MV-4-11 (cell line): ENCODE measurements around the gene NAP1L5.

Experiments used
- DNase-seq: peaks from one replicate; lab custom pipeline; 2025; lab: John Stamatoyannopoulos, UW

Gene NAP1L5

DNA sequence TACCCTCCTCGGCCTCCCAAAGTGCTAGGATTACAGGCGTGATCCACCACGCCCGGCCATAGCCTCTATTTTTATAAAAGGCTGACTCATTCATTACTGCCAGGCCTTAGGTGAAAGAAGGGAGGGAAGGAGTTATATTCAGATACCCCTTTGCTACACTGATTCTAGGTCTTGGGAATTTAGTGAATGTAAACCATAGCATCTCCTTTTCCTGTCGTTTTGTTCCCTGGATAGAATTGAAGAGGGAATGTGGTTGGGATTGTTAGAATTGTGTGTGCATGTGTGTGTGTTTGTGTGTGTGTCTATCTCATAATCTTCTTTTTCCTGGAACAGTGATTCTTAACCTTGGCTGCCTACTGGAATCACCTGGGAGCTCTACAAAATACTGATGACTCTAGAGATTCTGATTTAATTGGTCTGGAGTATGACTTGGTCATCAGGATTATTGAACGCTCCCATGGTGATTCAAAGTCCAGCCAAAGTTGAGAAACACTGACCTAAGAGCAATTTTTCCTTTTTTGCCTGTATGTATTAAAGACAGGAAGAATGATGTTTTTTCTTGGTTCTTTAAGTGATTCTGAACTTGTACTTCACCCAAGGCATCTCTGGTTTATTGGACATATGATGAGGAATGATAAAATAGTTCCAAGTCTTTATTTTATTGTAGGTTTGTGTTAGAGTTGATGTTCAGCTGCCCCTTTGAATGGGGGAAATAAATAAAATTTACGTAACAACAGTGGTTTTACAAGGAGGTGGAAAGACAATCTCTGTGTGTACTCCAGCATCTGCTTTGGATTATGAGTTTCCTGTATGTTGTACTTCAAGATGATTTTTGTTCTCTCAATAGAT is 37.0 kb downstream of the NAP1L5 start:
- DNase-seq = no peak

DNA sequence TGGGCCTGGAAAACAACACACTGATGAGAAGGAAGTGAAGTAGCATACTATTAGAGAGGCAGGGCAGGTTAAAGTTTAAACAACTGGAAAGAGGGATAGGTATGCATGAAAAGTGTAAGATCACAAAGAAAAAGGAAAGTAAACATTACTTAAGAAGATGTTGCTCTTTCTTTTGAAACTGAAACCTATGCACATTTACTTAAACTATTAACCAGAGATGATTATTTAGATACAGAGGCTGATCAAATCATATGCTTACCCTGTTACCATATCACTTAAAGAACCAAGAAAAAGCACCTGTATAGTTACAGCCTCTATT is 37.8 kb downstream of the NAP1L5 start:
- DNase-seq = no peak

DNA sequence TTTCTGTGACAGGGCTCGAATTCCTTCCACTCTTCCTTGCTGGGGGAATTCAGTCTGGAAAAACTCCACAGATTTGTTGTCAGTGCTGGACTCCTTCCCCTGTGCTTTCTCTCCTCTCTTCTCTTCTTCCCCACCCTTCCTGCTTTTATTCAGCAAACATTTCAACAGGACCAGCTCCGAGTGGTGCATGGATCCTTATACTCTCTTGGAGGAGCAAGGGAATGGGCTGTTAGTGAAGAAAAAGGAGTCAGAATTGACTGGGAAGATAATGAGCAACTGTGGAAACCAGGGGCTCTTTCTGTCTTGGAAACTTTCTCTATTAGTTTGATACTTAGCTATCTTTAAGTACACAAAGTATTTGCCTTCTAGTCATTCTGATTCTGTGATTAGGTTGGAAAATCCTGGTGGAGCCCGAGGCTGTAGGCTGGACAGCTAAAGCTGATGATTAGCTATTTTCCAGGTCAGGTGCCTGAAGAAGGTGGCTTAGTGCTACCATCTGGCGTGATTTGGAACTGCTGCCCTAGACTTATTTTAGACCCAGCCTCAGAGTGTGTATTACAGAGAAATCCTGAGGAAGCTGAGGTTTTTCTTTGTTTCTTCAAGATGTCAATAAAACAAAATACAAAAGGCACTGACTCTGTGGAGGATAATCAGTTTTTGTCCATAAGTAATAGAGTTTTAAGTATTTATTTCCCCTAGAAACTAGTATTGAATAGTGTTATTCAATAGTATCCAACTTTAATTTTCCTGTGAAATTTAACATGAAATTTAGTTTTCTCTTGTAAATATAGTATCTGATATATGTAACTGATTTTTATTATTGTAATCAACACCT is 38.4 kb downstream of the NAP1L5 start:
- DNase-seq = peak; percentile 2

DNA sequence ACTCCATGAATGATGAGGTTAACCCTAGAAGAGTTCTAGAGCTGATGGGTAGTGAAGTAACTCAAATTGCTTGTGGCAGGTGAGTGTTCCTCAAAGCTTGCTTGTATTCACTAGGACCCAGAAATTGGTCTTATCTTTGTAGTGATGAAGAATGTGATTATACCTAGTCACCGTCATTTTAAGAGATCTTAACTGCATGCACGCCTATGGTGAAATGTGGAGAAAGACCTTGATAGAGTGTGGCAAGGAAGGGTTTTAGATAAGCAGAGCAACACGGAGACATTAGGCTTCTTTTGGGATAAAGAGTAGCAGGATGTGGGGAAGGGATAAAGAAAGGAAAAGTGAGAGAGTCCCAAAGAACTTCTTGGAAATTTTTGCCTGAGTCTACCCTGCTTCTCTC is 42.4 kb downstream of the NAP1L5 start:
- DNase-seq = no peak

DNA sequence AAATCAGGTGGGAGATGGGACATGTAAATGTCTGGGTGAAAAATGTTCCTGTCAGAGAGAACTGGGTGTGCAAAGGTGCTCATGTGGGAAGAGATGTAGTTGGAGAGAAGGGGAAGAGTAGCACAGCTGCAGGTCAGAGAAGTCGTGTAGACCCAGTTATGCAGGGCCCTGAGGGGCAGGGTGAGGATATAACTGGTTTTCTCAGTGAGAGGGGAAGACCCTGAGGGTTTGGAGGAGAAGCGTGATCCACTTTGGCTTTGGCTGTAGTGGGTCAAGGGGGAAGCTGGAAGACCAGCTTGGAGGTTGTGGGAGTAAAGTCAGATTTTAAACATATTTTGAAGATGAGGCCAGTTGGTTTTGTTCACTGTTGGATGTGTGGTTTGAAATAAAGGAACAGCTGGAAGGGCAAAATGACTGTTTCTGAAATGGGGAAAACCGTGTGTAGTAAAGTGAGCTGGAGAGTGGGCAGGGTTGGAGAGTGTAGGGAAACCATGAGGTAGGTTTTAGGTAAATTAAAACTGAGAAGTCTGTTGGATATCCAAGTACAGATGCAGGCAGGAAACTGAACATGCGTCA is 44.2 kb downstream of the NAP1L5 start:
- no peak for DNase-seq

DNA sequence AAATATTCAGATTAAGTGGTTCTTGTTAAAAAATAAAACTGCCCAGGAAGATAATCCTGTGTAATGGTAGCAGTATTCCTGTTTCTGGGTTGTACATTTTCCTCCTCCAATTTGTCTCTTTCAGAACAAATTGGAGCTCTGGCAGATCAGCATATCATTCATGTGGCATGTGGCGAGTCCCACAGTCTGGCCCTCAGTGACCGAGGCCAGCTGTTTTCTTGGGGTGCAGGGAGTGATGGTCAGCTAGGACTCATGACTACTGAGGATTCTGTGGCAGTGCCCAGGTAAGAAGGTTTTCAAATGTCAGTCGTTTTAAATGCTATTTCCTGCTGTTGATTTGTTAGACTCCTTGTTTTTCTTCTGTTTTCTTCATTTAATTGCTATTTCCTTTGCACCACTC is 47.9 kb downstream of the NAP1L5 start:
- no peak for DNase-seq

DNA sequence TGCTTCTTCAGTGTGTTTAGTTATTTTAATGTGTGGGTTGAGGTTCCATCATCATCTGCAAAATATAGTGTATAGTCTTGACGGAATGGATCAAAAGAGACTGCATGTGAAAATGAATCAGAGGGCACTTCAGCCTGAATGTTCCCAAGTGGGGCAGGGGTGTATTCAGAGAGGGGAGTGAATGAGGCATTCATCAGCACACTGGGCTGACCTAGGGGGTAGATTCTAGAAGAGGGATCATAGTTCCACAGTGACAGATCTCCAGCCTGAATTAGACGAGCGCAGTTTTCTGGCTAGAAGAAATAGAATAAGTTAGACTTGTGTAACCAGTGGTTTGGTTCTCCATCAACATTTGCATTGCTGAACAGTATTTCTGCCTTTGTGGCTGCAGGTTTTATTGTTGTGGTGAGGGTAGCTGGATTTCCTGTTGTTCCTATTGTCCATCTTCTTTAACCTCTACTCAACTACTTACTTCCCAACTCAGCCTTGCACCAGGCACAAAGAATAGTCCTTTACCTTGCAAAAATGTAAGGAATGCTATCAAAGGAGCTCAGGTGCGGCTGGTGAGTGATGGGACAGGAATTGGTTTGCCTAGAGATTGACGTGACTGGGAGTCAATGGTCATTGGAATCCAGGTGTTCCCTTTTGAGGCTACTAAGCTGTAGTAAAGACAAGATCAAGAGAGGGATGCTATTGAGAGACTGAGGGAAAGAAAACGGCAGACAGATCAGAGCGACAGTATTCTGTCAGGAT is 50.9 kb downstream of the NAP1L5 start:
- no peak for DNase-seq

DNA sequence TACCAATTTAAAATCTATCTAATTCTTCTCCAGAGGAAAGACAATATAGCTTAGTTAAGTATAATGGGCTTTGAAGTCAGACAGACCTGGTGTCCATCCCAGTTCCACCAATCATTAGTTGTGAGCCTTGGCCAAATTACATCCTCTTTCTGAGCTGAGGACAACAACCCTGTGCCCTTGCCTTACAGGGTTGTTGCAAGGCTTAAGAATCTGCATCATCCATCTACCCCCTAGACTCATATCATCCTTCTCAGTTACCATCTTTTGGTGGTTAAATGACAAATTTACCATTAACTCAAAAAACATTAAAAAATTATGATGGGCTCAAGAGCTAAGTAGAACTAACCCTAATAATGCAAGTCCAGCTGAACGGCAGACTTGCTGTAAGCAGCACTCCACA is 51.6 kb downstream of the NAP1L5 start:
- DNase-seq = no peak
